Measurements from ENCODE around the gene PRKCA. TPM values are rescaled to one million over a fixed set of nuclear protein-coding genes. Genes with fewer than 3 reads are reported as not detected.
"Not testable (repeated sequence)": the region's sequence is repeated elsewhere in the genome, so short reads cannot be mapped to it uniquely, and the experiment has no call there.

The PRKCA gene
- total RNA-seq, 1 experiment from 2014 or later, result 29.5 TPM

DNA sequence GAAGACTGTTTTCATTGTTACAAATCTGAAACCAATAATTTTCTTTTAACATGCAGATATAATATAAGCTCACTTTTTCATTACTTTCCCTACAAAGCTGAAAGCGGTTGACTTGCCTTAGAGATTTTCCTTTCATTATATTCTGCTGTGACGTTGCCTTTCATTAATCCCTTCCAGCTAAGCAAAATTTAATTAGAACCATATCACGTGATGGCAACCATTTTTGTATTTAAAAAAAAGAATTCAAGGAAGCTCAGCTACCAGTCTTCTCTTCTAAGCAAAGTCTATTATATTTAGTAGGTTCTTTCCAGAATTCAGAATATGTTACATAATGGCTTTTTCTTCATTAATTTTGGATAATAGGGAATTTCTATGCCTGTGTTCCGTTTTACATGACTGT lies 186.5 kb downstream of the PRKCA start (continued):
- TF ChIP-seq MYBL2 (CRISPR knock-in tag; IDR thresholded peaks at IDR 0.05), result no peak
- TF ChIP-seq ESRRA (CRISPR knock-in tag; IDR thresholded peaks at IDR 0.05; ENCODE audit: borderline replicate concordance), result no peak
- TF ChIP-seq JAZF1 (CRISPR knock-in tag; IDR thresholded peaks at IDR 0.05), result no peak
- TF ChIP-seq ZNF317 (CRISPR knock-in tag; IDR thresholded peaks at IDR 0.05; ENCODE audit: borderline replicate concordance, low read depth), result no peak

DNA sequence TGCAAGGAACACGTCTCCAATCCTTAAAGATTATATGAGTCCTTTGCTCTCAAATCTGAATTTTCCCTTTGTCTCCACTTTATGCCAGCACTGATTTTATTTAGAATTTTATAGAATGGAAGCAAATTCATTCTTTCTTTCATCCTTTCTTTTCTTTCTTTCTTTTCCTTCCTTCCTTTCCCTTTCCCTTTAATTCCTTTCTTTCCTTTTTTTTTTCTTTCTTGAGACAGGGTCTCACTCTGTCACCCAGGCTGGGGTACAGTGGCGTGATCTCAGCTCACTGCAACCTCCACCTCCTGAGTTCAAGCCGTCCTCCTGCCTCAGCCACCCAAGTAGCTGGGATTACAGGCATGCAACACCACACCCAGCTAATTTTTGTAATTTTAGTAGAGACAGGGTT lies 187.2 kb downstream of the PRKCA start:
- H3K4me3 Mint-ChIP-seq, H3K9me3 Mint-ChIP-seq: not testable (repeated sequence)
- CTCF ChIA-PET, result interaction anchor here (0.6 kb wide), 1 partner anchor 32 kb away, joined by 3 read pairs; no protein-coding TSS in a partner anchor

DNA sequence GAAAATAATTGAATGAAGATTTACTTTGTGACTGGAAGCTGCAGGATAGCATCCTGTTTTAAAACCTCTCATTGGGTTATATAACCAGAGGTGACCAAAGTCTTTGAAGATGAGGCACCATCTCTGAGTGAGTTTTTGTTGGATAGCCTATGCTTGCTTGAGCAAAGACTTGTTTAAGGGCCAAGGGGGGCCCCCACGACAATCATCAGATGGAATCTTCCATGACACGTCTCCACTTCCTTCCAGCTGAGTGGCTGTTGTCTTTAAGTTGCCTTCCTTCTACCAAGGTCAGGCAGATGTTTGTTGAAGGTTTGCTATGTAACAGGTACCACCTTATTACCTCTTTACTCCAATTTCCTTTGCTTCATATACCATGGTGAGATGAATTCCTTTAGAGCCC lies 188.8 kb downstream of the PRKCA start:
- no peak overlapping the region for H3K4me3 Mint-ChIP-seq
- H3K27ac Mint-ChIP-seq, result no peak overlapping the region
- POLR2A ChIA-PET, result no interaction called here
- TF ChIP-seq NFATC4 (CRISPR knock-in tag; IDR thresholded peaks at IDR 0.05), result no peak
- CTCF ChIA-PET, result interaction anchor here (0.7 to 1.5 kb wide), 3 partner anchors 8 to 76 kb away, joined by 3 read pairs; no protein-coding TSS in a partner anchor
- no peaks in the 10 kb centered on the region for H3K27me3 Mint-ChIP-seq (ENCODE audit: low read depth)
- DNase-seq (ENCODE audit: low spot score) (no peak), ATAC-seq (no peak)
- H3K36me3 Mint-ChIP-seq, result no peaks in the 10 kb centered on the region
- H3K9me3 Mint-ChIP-seq, result no peaks in the 10 kb centered on the region
- H3K4me1 Mint-ChIP-seq, result peaks cover 45% of the 10 kb centered on the region

More for the DNA sequence above, 187.2 kb downstream of the PRKCA start:
- ATAC-seq; H3K27ac Mint-ChIP-seq; H3K36me3 Mint-ChIP-seq; H3K27me3 Mint-ChIP-seq (ENCODE audit: low read depth); DNase-seq (ENCODE audit: low spot score); POLR2A ChIA-PET: not testable (repeated sequence)
- H3K4me1 Mint-ChIP-seq, result peaks cover 55% of the 10 kb centered on the region

DNA sequence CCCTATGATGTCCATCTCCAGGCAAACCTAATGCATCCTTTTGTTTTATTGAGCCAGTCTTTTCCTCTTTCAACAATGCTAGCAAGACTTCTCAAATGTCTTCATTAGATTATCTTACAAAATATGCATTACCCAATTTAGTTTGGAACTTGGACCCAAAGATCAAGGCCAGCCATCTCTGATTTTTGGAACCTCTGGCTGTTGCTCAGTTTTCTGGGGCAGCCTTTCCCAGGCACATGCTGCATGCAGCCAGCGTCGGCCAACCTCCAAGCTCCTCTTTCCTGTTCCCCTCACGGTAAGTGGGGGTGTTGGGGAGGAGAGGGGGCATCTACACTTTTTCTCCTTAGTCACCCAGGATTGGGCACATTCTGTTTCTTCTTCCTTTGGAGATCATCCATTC lies 189.3 kb downstream of the PRKCA start:
- no peak overlapping the region for H3K4me3 Mint-ChIP-seq
- no peak for DNase-seq (ENCODE audit: low spot score)
- no peaks in the 10 kb centered on the region for H3K9me3 Mint-ChIP-seq
- ATAC-seq, result no peak
- TF ChIP-seq FOXJ3 (CRISPR knock-in tag; IDR thresholded peaks at IDR 0.05; ENCODE audit: borderline replicate concordance), result no peak
- no peak for TF ChIP-seq EMX1 (CRISPR knock-in tag; IDR thresholded peaks at IDR 0.05)
- TF ChIP-seq PRRX2 (CRISPR knock-in tag; IDR thresholded peaks at IDR 0.05), result no peak
- no peak for TF ChIP-seq ZNF396 (CRISPR knock-in tag; IDR thresholded peaks at IDR 0.05; ENCODE audit: borderline replicate concordance)
- TF ChIP-seq, protein P1, sequence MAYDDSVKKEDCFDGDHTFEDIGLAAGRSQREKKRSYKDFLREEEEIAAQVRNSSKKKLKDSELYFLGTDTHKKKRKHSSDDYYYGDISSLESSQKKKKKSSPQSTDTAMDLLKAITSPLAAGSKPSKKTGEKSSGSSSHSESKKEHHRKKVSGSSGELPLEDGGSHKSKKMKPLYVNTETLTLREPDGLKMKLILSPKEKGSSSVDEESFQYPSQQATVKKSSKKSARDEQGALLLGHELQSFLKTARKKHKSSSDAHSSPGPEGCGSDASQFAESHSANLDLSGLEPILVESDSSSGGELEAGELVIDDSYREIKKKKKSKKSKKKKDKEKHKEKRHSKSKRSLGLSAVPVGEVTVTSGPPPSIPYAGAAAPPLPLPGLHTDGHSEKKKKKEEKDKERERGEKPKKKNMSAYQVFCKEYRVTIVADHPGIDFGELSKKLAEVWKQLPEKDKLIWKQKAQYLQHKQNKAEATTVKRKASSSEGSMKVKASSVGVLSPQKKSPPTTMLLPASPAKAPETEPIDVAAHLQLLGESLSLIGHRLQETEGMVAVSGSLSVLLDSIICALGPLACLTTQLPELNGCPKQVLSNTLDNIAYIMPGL (CRISPR knock-in tag; IDR thresholded peaks at IDR 0.05), result no peak
- TF ChIP-seq ESRRA (CRISPR knock-in tag; IDR thresholded peaks at IDR 0.05; ENCODE audit: borderline replicate concordance), result no peak
- TF ChIP-seq GTF2I (CRISPR knock-in tag; conservative IDR thresholded peaks at IDR 0.05), result no peak
- TF ChIP-seq, protein P2, sequence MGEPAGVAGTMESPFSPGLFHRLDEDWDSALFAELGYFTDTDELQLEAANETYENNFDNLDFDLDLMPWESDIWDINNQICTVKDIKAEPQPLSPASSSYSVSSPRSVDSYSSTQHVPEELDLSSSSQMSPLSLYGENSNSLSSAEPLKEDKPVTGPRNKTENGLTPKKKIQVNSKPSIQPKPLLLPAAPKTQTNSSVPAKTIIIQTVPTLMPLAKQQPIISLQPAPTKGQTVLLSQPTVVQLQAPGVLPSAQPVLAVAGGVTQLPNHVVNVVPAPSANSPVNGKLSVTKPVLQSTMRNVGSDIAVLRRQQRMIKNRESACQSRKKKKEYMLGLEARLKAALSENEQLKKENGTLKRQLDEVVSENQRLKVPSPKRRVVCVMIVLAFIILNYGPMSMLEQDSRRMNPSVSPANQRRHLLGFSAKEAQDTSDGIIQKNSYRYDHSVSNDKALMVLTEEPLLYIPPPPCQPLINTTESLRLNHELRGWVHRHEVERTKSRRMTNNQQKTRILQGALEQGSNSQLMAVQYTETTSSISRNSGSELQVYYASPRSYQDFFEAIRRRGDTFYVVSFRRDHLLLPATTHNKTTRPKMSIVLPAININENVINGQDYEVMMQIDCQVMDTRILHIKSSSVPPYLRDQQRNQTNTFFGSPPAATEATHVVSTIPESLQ (CRISPR knock-in tag; IDR thresholded peaks at IDR 0.05), result no peak
- TF ChIP-seq SMAD4 (CRISPR knock-in tag; IDR thresholded peaks at IDR 0.05), result no peak
- no peak for TF ChIP-seq JAZF1 (CRISPR knock-in tag; IDR thresholded peaks at IDR 0.05)
- TF ChIP-seq, protein P3, sequence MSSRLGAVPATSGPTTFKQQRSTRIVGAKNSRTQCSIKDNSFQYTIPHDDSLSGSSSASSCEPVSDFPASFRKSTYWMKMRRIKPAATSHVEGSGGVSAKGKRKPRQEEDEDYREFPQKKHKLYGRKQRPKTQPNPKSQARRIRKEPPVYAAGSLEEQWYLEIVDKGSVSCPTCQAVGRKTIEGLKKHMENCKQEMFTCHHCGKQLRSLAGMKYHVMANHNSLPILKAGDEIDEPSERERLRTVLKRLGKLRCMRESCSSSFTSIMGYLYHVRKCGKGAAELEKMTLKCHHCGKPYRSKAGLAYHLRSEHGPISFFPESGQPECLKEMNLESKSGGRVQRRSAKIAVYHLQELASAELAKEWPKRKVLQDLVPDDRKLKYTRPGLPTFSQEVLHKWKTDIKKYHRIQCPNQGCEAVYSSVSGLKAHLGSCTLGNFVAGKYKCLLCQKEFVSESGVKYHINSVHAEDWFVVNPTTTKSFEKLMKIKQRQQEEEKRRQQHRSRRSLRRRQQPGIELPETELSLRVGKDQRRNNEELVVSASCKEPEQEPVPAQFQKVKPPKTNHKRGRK (CRISPR knock-in tag; IDR thresholded peaks at IDR 0.05; ENCODE audit: borderline replicate concordance), result no peak
- TF ChIP-seq CBFB (CRISPR knock-in tag; IDR thresholded peaks at IDR 0.05; ENCODE audit: low read depth), result no peak
- TF ChIP-seq HMGA2 (CRISPR knock-in tag; IDR thresholded peaks at IDR 0.05), result no peak
- no peak for TF ChIP-seq ZBTB21 (CRISPR knock-in tag; IDR thresholded peaks at IDR 0.05; ENCODE audit: borderline replicate concordance)
- TF ChIP-seq, protein P4, sequence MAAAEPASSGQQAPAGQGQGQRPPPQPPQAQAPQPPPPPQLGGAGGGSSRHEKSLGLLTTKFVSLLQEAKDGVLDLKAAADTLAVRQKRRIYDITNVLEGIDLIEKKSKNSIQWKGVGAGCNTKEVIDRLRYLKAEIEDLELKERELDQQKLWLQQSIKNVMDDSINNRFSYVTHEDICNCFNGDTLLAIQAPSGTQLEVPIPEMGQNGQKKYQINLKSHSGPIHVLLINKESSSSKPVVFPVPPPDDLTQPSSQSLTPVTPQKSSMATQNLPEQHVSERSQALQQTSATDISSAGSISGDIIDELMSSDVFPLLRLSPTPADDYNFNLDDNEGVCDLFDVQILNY (CRISPR knock-in tag; IDR thresholded peaks at IDR 0.05), result no peak
- no peaks in the 10 kb centered on the region for H3K36me3 Mint-ChIP-seq
- ChIA-PET POLR2A (no interaction called here), CTCF (interaction anchor here (0.7 to 1.5 kb wide), 3 partner anchors 9 to 75 kb away, joined by 3 read pairs; no protein-coding TSS in a partner anchor)
- H3K27me3 Mint-ChIP-seq (ENCODE audit: low read depth), result no peaks in the 10 kb centered on the region
- H3K27ac Mint-ChIP-seq, result no peak overlapping the region
- peaks cover 45% of the 10 kb centered on the region for H3K4me1 Mint-ChIP-seq

Measured in WTC11 (cell line).